GM19193 (cell line): ENCODE results near the gene KBTBD13.

ENCODE experiments used
- POLR2A ChIP-seq: IDR thresholded peaks from 4 replicates; pipeline ENCODE4 v1.6.1; 2011; ENCODE audit not compliant: insufficient read depth, insufficient read length; ENCODE audit errors: extremely low read depth

The KBTBD13 gene

DNA sequence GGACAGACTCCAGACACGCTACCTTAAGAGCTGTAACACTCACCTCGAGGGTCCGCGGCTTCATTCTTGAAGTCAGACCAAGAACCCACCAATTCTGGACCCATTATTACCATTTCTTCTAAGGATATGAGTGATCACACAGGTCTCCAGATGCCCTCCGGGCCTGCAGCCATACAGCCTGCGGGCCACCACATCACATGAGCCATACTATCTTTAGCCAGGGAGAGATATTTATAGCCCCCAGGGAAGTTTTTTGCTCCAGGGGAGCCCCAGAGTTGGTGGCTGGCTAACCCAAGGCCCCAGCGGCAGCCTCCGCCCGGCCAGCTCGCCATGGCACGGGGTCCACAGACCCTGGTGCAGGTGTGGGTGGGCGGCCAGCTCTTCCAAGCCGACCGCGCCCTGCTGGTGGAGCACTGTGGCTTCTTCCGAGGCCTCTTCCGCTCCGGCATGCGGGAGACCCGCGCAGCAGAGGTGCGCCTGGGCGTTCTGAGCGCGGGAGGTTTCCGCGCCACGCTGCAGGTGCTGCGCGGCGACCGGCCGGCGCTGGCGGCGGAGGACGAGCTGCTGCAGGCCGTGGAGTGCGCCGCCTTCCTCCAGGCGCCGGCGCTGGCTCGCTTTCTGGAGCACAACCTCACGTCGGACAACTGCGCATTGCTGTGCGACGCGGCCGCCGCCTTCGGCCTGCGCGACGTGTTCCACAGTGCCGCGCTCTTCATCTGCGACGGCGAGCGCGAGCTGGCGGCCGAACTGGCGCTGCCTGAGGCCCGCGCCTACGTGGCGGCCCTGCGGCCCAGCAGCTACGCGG is at the start of gene KBTBD13:
KBTBD13 (plus strand) TSS at position 261 of the 805 bp plus-strand sequence; CDS start at position 331, 70 bp downstream.
- TF ChIP-seq POLR2A = no peak

DNA sequence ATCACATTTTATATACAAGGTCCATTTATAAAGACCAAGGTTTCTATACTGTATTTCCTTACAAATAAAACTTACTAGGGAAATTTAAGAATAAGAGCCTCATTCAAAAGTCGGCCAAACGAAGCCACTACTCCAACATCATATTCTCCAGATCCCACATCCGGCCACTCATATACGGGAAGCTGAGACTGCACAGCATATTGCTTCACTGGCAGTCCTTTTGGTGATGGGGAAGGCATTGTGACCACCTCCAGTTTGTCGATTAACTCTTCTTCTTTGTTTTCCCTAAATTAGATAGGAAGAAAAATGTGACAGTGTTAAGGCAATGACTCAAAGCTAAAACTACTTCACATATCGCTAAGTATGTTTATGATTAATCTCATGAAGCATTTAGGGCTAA is 49.8 kb upstream of the KBTBD13 start:
- TF ChIP-seq POLR2A = no peak

DNA sequence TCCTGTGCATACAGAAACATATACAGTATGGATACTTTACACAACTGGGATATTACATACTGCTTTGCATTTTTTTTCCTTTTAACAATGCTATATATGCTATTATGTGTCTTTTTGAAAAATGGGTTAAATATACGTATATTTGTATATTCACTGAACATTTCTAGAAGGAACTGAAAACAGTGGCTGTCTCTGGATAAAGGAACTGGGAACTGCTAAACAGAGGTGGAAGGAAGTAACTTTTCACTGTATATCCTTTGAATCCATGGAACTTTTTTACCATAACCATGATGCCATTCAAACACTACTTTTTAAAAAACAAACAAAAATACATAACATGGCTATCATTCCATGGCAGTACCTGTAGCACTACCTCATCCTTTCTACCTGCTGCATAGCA is 49.0 kb upstream of the KBTBD13 start:
- no peak for TF ChIP-seq POLR2A

DNA sequence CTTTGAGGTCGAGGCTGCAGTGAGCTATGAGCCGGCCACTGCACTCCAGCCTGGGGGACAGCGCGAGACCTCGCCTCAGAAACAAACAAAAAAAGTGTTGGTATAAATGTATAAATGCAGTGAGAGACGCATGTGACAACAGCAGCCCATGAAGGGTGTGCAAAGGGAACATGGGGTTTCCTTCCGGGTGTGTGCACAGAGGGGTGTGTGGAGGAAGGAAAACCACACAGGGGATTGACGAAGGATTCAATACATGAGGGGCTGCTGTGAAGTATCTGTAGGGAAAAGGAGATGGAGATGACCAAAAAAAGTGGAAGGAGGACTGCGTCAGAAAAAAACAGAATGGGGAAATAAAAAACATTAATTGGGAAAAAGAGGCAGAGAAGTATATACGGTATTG is 48.2 kb upstream of the KBTBD13 start:
- TF ChIP-seq POLR2A = no peak

DNA sequence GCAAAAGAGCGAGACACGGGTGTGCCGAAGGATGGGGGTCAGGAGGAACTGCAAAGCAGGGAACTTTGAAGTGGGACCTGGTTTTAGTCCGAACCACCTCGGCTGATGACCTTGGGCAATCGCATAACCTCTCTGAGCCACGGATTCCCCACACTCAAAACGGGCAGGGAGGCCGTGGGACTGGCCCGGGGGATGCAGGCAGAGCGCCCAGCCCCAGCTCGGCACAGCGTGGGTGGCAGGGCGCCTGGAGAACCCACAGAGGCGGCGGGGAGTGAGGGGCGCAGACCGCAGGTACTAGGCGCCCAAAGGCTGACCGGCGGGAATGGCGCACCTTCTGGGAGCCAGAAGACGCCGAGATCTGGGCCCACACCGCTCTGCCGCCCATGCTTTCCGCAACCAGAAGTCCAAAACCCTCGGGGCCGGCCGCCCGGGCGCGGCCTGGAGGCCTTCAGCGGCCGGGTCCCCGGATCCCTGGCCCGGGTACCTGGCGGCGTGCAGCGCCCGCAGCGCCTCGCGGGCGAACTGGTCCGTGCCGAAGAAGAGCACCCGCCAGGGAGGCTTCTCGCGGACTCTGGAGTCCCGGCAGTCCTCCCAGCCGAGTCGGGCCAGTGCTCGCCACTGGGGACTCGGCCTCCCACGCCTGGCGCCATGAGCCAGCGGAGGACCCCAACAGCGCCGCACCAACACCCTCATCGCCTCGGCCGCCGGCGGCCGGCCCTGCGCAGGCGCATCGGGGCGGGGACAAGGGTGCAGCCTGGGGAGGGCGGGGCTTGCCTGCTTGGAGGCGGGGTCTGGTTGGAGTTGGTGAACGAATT is 47.4 kb upstream of the KBTBD13 start, which contains the start of gene MTFMT:
MTFMT (minus strand) TSS at position 719 of the 815 bp plus-strand sequence; CDS start at position 693, 26 bp downstream.
- peak; percentile 89 for TF ChIP-seq POLR2A

DNA sequence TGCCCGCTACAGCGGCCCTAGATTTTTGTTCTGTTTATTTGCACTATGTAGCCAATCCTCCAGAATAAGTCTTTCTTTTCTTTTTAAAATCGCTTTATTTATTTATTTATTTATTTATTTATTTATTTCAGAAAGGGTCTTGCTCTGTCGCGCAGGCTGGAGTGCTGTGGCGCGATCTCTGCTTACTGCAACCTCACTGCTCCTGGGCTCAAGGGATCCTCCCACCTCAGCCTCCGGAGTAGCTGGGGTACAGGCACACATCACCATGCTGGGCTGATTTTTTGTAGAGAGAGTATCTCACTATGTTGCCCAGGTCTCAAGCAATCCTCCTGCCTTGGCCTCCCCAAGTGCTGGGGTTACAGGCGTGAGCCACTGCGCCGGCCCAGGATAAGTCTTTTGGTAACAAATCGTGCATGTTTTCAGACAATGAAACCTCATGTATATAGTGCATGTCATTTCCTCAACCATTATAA is 46.8 kb upstream of the KBTBD13 start:
- TF ChIP-seq POLR2A = no peak

DNA sequence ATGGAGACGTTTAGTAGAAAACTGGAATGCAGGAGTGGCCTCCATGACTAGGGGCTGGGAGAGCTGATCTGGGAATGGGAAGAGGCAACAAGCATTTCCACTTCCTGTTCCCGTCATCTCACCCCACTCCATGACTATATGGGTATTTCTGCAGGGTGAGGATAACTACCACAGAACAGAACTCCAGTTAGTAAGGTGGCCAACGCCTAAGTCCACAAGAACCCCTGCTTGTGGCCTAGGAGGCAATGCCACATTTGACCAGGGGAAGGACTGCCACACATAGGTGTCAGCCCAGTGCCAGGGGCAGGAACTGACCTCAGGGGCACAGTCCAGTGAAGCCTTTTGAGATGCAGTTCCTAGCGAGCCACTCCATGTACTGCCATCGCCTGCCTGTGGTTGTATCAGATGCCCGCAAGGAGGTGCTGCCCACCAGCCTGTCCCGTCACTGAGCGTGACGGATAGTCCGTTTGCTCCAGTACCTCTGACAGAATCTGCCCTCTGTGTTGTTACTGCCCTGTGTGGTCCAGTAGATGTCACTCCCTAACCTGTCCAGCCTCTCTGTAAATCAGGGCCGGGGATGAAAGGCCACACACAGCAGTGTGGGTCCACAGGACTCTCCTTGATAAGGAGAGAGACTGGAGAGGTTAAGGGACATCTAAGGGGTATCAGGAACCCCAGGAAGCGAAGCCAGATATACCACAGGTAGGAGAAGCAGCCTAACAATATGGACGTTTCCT is 43.6 kb upstream of the KBTBD13 start:
- no peak for TF ChIP-seq POLR2A

DNA sequence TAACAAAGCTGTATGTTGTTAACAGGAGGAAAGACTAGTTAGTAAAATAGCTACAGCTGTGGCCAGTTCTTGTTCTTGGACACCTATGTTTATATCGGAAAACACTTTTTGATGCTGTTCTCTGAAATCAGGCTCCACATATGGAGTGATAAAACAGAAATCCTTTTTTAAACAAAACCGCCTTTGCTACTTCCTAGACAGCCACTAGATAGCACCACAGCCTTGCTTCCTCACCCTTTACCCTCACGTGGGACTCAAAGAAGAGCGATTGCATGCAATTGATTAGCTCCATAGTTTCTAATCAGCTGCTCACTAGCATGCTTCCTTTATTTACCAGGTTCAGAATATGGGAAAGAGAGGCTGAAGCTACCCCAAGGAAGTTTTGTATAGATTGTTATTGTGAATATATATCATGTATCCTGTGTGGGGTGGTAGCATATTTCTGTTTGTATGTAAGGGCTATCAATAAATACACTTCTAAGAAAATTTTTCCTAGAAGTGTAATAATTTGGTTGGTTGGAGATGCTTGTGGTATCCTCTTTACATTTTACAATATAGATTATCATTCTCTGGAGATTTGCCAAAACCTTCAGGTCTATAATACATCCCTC is 42.8 kb upstream of the KBTBD13 start:
- no peak for TF ChIP-seq POLR2A

DNA sequence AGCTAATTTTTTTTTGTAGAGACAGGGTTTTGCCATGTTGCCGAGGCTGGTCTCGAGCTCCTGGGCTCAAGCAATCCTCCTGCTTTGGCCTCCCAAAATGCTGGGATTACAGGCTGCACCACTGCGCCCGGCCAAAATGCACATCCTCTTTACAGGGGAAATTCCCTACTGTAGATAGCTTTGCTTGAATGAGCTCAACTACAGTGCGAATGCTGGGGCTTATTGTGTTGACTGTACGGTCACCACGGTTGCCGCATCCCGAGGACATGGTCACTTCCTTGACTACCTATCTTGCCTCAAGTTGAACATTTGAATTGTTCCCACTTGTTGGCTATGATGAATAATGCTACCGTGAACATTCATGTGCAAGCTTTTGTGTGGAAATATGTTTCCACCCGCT is 41.8 kb upstream of the KBTBD13 start:
- no peak for TF ChIP-seq POLR2A

DNA sequence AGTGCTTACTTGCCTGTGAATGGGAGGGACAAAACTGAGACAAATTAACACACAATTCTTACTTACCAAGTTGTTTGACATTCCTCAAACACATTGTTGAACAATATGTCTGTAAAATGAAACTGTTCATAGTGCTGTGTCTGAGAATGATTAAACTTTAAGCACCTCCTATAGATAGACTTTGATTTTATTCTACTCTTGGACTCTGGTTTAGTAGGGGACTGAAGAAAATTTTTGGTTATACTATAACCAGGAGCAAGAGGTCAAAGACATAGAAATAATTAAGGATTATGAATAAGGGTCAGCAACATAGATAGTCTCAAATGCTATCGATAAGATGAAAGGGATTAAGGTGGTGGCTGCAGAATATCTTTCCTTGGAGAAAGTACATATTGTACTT is 39.2 kb upstream of the KBTBD13 start:
- no peak for TF ChIP-seq POLR2A

DNA sequence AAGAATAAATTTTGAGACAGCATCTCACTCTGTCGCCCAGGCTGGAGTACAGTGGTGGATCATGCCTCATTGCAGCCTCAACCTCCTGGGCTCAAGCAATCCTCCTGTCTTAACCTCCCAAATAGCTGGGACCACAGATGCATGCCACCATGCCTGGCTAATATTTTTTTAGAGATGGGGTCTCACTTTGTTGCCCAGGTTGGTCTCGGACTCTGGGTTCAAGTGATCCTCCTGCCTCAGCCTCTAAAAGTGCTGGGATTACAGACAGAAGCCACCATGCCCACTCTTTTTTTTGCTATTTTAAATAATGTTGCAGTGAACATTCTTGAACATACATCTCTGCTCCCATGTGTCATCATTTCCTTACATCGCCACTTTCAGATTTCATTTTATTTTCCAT is 38.1 kb upstream of the KBTBD13 start:
- TF ChIP-seq POLR2A = no peak

DNA sequence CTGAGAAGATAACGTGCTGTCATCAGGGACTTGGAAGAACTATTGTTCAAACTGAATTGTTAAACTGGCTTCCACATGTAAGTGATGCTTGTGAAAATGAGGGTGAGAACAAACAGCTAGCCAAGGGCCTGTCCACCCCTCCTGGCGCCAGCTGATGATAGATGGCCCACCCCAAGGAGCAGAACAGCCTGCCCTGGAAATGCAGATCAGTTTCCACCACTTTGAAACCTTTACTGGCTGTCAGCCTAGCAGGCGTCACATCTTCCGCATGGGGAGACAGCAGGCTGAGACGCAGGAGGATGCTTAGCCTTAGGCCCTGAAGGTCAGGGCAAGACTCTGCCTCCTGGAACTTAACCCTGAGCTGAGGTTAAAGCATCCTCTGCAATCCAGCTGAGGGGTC is 37.7 kb upstream of the KBTBD13 start:
- TF ChIP-seq POLR2A = no peak

DNA sequence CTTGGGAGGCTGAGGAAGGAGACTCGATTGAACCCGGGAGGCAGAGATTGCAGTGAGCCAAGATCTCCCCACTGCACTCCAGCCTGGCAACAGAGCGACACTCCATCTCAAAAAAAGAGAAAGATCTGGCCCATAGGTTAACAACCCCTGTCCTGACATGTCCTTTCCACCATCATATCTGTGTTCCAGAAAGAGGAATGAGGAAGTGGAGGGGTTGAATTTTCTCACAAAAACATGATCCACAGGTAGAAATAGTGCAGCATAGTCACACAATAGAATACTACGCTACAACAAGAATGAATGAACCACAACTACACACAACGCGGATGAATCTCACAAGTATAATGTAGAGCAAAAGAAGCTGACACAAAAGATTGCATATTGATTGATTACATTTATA is 36.1 kb upstream of the KBTBD13 start:
- TF ChIP-seq POLR2A = no peak

DNA sequence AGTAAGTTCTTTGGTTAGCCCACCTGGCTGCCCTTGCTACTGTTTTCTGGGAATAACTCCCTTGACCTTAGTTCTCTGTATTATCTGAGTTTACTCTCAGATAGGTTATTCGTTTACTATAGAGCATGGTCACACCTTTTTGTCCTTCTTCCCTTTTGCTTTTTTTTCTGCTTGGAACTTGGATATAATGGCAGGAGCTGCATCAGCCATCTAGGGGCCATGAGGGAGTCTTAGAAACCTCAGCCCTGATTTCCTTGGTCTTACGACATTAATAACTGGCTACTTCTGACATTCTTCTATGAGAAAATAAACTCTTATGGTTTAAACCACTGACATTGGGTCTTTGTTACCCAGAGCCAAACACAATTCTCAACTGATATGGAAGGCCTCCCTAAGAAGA is 34.8 kb upstream of the KBTBD13 start:
- TF ChIP-seq POLR2A = no peak
